ENCODE measurements around the gene SETX. TPM values are rescaled to one million over a fixed set of nuclear protein-coding genes. Genes with fewer than 3 reads are reported as not detected.

SETX gene
- total and polyA plus RNA-seq, 2 donors (not counting 1 experiment from before 2014, with no cell fraction given), result 29.2 to 105 TPM

GRCh38 chr9:132249123-132249522 is 105.7 kb downstream of the SETX start:
- H3K9me3 Mint-ChIP-seq (ENCODE audit: insufficient read depth), result no peaks in the 10 kb centered on the region
- peaks cover 0 to 11% (median 4%) of the 10 kb centered on the region in 4 experiments for H3K27me3 ChIP-seq (replicated peaks in 1 of 4; ENCODE audit: control extremely low read depth in 1 of 4, control insufficient read depth in 3 of 4, insufficient read depth in 4 of 4, low read length in 3 of 4)
- intact Hi-C loops (cut with micrococcal nuclease), result no loop called here
- ChIA-PET POLR2A (no interaction called here), CTCF (interaction anchor here (0.6 to 12.1 kb wide), 5 partner anchors 11 to 500 kb away, joined by 3 to 102 read pairs (median 4); no protein-coding TSS in a partner anchor)
- H4K20me1 ChIP-seq (ENCODE audit: control insufficient read depth, insufficient read depth, low read length, poor library complexity, severe bottlenecking), result no peaks in the 10 kb centered on the region
- H3K27ac ChIP-seq (ENCODE audit: low read length in 2 of 2), result no peak overlapping the region
- 89% methylated on average over 4 of the region's 6 CpGs for WGBS (ENCODE audit: insufficient coverage)
- H3K4me2 ChIP-seq (replicated peaks; ENCODE audit: low read depth, low read length, poor library complexity, severe bottlenecking), result no peak overlapping the region
- H3K9me3 ChIP-seq (ENCODE audit: control extremely low read depth in 1 of 3, control insufficient read depth in 2 of 3, insufficient read depth in 1 of 3, low read length in 2 of 3), result peaks cover 0 to 8% (median 0%) of the 10 kb centered on the region in 3 donors
- H3K4me1 ChIP-seq (ENCODE audit: control insufficient read depth in 2 of 2, insufficient read depth in 2 of 2, low read length in 2 of 2), result peaks cover 0 to 3% of the 10 kb centered on the region in 2 donors
- no peak overlapping the region for H3K4me3 ChIP-seq (ENCODE audit: control extremely low read depth in 1 of 5, extremely low read depth in 1 of 5, insufficient read depth in 1 of 5, low read depth in 2 of 5, low read length in 4 of 5)
- H3K27me3 Mint-ChIP-seq, result peaks cover 5% of the 10 kb centered on the region
- no peaks in the 10 kb centered on the region for H3K36me3 ChIP-seq (replicated peaks in 1 of 2; ENCODE audit: control extremely low read depth in 1 of 2, control insufficient read depth in 1 of 2, extremely low read depth in 1 of 2, insufficient read depth in 2 of 2, low read length in 1 of 2)
- H3K79me2 ChIP-seq (ENCODE audit: control insufficient read depth, insufficient read depth, low read length), result no peaks in the 10 kb centered on the region
- no peak overlapping the region for H3K9ac ChIP-seq (ENCODE audit: low read length)
- ATAC-seq (ENCODE audit: low read depth), result no peak
- no peak for DNase-seq
- H3K27ac Mint-ChIP-seq, result no peak overlapping the region
- H2AFZ ChIP-seq (ENCODE audit: insufficient read depth, low read depth, low read length, poor library complexity, severe bottlenecking), result no peak overlapping the region
- no peak overlapping the region for H3K4me3 Mint-ChIP-seq
- peaks cover 5% of the 10 kb centered on the region for H3K4me1 Mint-ChIP-seq
- TF ChIP-seq CTCF (IDR thresholded peaks at IDR 0.05), result no peak
- TF ChIP-seq EZH2 (IDR thresholded peaks at IDR 0.05; ENCODE audit: borderline replicate concordance, insufficient read depth, low read depth, low read length, poor library complexity, severe bottlenecking), result no peak

- Histone ChIP-seq H3K9me3 (ENCODE audit: control extremely low read depth in 1 of 3, control insufficient read depth in 2 of 3, insufficient read depth in 1 of 3, low read length in 2 of 3) (peaks cover 0 to 8% (median 0%) of the 10 kb centered on the region in 3 donors), H3K9ac (ENCODE audit: low read length) (no peak overlapping the region), H3K27me3 (replicated peaks in 1 of 4; ENCODE audit: control extremely low read depth in 1 of 4, control insufficient read depth in 3 of 4, insufficient read depth in 4 of 4, low read length in 3 of 4) (peaks cover 0 to 14% (median 4%) of the 10 kb centered on the region in 4 experiments), H2AFZ (ENCODE audit: insufficient read depth, low read depth, low read length, poor library complexity, severe bottlenecking) (no peak overlapping the region), H3K36me3 (replicated peaks in 1 of 2; ENCODE audit: control extremely low read depth in 1 of 2, control insufficient read depth in 1 of 2, extremely low read depth in 1 of 2, insufficient read depth in 2 of 2, low read length in 1 of 2) (no peaks in the 10 kb centered on the region), H4K20me1 (ENCODE audit: control insufficient read depth, insufficient read depth, low read length, poor library complexity, severe bottlenecking) (no peaks in the 10 kb centered on the region), H3K4me3 (ENCODE audit: control extremely low read depth in 1 of 5, extremely low read depth in 1 of 5, insufficient read depth in 1 of 5, low read depth in 2 of 5, low read length in 4 of 5) (no peak overlapping the region), H3K79me2 (ENCODE audit: control insufficient read depth, insufficient read depth, low read length) (no peaks in the 10 kb centered on the region), H3K4me2 (replicated peaks; ENCODE audit: low read depth, low read length, poor library complexity, severe bottlenecking) (no peak overlapping the region), H3K4me1 (ENCODE audit: control insufficient read depth in 2 of 2, insufficient read depth in 2 of 2, low read length in 2 of 2) (peaks cover 2 to 6% of the 10 kb centered on the region in 2 donors), H3K27ac (ENCODE audit: low read length in 2 of 2) (no peak overlapping the region)
- Mint-ChIP-seq H3K4me1 (peaks cover 7% of the 10 kb centered on the region), H3K27ac (no peak overlapping the region), H3K27me3 (peaks cover 5% of the 10 kb centered on the region), H3K9me3 (ENCODE audit: insufficient read depth) (no peaks in the 10 kb centered on the region), H3K4me3 (no peak overlapping the region)
- CTCF ChIA-PET, result interaction anchor here (1.5 to 12.1 kb wide), 2 partner anchors 11 to 78 kb away, joined by 6 to 102 read pairs; no protein-coding TSS in a partner anchor
- TF ChIP-seq EZH2 (IDR thresholded peaks at IDR 0.05; ENCODE audit: borderline replicate concordance, insufficient read depth, low read depth, low read length, poor library complexity, severe bottlenecking) (no peak), CTCF (IDR thresholded peaks at IDR 0.05) (no peak)
- POLR2A ChIA-PET, result no interaction called here
- intact Hi-C loops (cut with micrococcal nuclease), result no loop called here
- WGBS (ENCODE audit: insufficient coverage), result 77% methylated on average over 4 of the region's 8 CpGs
- DNase-seq (no peak), ATAC-seq (ENCODE audit: low read depth) (no peak)
These were observed 106.8 kb downstream of the SETX start for GRCh38 chr9:132247942-132248341.

Measured in B cell (primary cell).